Effector CD8-positive, alpha-beta T cell (primary cell): Measurements from ENCODE around the gene CSMD2.

ENCODE experiments used
- DNase-seq: peaks from one replicate; lab custom pipeline; 2025; lab: John Stamatoyannopoulos, UW

CSMD2 gene

DNA sequence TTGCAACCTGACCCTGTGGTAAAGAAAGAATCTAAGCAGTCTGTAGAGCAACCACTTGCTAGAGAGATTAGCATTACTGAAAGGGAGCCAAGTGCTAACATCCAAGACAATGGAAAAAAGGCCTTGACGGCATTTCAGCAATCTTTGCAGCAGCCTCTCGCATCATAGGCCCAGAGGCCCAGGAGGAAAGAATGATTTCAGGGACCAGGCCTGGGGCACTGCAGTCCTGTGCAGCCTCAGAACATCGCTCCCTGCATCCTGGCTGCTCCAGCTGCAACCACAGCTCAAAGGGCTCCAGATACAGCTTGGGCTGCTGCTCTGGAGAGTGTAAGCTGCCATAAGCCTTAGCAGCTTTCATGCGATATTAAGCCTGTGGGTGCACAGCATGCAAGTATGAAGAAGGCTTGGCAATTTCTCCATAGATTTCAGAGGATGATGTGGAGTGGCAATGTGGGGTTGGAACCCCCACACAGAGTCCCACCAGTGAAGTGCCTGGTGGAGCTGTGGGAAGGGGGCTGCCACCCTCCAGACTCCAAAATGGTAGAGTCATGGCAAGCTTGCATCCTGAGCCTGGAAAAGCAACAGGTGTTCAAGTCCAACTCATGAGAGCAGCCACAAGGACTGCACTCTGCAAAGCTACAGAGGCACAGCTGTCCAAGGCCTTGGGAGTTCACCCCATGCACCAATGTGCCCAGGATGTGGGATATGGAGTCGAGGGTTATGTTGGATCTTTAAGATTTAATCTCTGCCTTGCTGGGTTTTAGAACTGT is 411.8 kb downstream of the CSMD2 start:
- no peak for DNase-seq

DNA sequence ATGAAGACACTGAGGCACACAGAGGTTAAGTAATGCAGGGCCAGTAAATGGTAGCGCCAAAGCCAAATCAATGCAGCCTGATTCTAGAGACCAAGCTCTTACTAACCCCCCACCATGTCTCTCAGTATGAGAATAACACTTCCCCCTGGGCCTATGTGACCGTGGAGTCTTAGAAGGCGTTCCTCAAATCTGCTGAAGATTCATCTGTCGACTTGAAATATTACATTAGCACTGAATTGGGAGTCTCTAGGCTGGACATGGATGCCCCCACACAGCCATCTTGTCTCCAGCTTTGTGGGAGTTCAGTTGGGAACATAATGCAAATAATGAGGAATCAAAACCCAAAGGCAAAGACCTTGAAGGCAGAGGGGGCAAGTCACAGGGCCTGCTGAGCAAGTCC is 419.1 kb downstream of the CSMD2 start:
- DNase-seq: no peak

DNA sequence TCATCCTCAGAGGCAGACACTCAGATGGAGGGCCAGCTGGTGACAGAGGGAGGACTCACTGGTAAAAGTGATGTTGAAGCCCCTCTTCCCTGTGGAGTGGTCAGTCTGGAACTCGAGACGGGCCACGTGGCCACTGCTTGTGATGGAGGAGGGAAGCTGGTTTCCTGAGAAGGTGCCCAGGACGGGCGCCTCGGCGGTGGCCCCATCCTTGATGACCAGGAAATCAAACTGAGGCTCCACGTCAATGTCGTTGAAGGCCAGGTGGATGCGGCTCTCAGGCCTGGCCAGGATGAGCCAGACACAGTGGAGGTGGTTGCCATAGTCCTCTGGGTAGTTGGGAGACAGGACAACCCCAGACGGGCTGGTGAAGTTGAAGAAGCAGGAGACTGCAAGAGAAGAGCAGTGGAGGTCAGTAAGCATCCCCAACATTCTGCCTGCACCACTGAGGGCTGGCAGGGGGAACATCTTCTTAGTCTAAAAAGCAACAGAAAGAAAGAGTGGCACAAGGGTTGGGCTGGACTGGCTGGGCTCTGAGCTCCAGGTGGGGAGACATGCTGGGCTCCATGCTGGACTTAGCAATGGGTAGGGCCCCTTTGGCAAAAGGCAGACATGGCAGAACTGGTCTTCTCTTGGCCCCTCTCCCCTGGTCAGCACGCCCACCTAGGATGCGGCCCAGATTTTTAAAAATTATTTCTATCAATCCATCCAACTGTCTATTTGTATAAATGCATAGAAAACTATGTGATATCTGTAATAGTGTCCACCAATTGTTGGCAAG is 421.6 kb downstream of the CSMD2 start:
- DNase-seq: no peak

DNA sequence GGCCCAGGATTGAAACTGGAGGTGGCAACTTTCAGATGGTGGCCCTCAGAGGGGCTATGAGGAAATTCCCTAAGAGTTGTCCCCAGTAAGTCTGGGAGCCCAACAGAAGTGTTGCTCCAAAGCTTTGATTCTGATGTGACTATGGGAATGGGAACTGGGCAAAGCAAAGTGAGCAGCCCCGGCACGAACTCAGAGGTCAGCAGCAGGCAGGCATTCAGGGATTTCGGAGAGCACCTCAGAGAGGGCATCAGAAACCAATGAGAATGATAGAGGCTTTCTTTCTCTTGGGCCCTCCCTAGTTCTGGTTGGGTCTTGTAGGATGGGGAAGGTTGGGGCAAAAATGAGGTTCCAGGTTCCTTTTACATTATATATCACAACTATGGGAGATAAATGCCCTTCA is 422.4 kb downstream of the CSMD2 start:
- DNase-seq: no peak

DNA sequence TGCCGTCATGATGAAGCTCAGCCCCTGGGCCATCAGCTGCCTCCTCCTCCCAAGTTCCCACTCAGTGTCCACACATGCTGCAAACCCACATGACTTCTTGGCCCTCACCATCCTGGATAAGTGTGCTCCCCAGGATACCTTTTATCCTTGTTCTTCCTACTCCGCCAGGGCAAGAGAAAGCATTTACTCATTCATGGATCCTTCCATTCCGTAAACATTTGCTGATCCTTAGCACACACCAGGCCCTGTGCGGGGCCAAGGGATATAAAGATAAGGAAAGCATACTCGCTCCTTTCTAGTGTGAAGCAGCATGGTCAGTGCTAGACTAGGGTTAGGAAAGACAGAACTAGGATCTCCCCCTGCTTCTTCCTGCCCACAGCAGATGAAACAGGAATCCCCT is 423.3 kb downstream of the CSMD2 start:
- DNase-seq: no peak

DNA sequence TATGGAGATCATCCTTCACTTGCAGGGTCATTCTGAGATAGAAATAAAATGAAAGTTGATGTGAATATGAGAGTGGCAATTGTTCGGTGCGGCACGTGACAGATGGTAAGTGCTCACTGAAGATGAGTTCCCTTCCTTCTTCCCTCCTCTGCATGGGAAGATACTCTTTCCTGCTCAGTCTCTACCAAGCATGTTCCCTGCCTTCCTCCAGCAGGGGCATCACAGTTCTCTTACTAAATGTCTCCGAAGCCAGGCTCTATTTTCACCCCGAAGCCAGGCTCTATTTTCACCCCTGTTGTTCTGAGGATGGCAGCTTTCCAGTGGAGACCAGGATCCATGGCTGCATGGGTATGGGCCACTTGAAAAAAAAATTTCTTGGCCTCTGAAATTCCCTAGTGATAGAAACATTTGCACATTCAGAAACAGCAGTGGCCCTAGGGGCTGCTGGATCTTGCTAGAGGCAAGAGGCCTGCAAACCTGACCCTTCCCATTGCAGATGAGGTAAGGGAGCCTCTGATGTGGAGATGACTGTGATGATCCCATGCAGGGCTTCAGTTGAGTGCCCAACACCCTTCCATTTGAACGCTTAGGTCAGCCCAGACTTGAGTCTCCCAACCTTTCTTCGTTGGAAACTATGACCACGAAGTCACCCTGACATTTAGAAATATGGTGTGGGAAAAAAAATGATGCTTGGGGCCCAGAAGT is 424.8 kb downstream of the CSMD2 start:
- DNase-seq: no peak

DNA sequence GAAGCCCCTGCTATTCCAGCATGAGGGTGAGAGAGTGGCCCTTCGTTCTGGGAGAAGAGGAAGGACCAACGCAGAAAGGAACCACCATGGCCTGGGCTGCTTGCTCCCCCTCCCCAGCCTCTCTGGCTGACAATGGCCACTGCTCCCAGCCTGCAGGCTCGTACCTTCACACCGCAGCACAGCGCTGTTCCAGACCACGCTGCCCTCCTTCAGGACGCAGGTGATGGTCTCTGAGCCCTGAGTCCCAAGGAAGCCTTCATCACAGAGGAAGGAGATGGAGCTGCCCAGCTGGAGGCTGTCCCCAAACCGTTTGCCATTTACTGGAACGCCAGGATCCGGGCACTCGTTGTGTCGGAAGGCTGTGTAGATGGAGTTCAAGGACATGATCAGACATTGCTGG is 426.1 kb downstream of the CSMD2 start:
- no peak for DNase-seq

DNA sequence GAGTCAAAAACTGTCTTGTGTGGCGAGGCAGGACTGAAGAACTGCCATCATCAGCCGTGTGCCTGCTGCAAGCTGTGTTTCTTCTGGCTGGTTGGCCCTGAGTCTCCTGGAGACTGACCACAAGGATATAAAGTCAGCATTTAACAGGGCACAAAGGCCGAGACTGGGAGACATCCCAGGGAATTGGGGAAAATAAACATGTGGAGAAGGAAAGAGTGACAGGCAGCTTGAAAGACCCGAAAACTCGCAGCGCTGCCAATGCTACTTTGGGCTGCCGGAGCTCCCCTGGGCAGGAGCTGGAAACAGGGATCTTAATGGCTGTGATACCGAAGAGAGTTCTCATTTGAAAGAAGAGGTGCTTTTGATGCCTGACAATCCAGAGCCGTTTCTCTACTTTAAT is 426.5 kb downstream of the CSMD2 start:
- no peak for DNase-seq

DNA sequence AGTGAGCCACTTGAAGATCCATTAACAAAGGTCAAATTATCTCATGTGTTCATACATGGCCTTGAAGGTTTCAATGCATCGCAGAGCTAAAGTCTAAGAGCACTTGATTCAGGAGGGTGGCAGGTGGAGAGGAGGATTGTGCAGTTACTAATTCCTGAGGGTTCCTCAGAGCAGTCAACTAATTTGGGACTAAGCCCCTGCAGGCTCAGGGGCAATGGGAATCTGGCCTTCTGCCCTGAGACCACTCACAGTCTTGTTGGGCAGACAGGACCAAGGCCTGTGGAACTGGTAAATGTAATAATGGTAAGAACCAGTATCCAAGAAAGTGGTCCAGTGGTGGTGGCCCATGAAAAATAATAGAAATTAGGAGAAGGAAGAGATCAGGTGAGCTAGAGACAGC is 428.5 kb downstream of the CSMD2 start:
- DNase-seq: no peak

DNA sequence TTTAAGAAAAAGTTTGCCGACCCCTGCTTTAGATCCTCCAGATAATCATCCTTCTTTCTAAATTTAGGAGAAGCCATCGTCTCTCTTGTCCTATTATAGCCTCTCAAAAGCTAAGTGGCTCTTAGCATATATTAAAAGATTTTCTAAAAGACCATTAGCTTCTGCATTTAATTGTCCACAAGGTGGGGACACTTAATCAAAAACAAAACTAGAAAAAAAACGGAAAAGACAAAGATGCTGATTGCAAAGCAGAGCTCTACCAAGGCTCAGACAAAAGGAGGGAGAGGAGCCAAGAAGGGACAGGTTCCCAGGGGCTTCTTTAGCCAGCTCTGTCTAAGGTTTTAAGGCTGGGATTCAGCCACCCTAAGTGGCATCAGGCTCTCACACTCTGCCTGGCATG is 429.4 kb downstream of the CSMD2 start:
- DNase-seq: no peak

DNA sequence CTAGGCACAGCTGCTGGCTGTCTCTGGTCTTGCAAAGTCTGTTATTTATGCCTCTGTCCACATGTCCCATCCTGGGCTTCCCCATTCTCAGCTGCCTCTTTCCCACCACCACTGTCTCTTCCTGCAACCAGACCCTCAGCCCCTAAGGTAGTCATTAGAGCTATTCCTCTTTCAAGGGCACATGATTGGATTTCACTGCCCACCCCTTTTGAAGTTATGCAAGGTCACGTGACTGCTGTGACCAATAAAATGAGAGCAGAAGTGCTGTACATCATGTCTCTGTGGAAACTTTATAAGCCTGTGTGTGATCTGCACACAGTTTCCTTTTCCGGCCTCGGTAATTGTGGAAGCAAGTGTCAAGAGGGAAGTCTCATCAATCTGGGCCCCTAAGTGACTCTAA is 437.7 kb downstream of the CSMD2 start:
- no peak for DNase-seq

DNA sequence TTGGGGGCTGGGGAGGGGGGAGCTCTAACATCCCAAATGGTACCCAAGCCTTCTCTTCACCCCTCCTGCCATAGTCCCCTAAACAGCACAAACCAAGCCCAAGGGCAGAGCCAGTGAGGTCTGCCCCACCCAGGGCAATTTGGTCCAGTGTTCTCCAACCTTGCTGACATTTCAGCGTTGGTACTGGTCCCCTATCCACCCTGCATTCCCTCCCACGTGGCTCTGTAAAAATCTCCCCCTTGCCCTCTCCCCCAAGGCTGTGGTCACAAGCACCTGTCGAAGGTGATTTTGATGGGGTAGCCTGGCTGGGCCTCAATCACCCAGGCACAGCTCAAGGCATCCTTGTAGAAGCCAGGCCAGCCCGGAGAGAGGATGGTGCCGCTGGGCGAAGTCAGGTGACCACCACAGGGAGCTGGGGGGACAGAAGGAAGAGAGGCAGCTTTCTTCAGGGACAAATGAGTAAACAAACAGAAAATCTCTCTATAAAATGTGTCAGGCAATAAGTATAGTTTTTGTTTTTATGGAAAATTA is 438.7 kb downstream of the CSMD2 start:
- no peak for DNase-seq

DNA sequence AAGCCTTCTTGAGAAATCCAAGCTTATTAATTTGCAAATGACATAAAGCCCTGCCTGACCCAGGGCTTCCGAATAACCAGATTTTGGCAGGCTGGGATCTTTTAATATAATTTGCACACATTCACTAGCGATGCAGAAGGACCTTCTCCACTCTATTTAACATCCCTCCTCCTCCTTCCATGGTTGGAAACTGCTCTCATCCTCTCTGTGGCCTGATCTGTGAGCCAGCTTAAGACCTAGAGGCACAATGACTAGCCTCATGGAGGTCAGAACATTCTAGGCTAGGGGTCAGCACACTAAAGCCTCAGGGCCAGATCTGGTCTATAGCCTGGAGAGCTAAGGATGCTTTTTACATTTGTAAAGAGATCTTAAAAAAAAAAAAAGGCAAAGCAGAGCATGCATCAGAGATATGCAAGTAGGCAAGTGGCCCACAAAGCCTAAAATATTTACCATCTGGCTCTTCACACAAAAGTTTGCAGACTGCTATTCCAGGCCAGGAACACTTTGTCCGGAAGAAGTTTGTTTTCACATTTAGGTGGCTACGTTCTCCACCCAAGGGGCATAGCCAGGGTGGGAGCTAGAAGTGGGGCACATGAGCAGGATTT is 439.4 kb downstream of the CSMD2 start:
- DNase-seq: no peak

DNA sequence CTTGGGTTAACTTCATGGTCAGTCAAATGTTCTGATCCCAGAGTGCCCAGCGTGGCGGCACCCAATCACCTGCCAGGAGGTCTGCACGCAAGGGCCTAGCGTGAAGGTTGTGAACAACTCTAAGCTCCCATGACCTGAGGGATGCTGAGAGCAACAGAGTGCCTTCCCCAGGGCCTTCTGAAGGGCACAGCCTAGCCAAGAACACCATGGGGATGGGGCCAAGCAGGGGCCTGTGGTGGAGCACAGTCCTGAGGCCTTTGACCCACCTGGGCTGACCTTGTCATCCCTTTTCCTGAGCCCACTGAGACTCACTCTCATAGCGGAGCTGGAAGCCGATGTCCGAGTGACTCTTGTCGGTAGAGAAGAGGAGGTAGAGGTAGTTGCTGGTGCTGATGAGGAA is 440.0 kb downstream of the CSMD2 start:
- DNase-seq: no peak

DNA sequence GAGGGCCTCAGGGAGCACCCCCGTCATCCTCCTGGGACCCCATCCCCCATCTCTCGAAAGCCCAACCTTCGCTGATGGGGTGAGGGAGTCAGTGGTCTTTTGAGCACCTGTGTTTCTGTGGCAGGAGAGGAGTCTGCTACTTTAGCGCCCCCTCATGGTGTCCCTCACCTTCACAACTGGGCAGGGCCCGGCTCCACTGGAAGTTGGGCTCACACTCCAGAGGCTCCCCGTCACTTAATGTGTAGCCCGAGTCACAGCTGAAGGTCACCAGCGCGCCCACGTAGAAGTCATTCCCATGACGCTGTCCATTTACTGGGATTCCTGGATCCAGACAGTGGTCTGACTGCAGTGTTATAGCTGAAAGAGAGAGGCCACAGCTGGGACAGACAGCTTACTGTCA is 440.7 kb downstream of the CSMD2 start:
- no peak for DNase-seq

DNA sequence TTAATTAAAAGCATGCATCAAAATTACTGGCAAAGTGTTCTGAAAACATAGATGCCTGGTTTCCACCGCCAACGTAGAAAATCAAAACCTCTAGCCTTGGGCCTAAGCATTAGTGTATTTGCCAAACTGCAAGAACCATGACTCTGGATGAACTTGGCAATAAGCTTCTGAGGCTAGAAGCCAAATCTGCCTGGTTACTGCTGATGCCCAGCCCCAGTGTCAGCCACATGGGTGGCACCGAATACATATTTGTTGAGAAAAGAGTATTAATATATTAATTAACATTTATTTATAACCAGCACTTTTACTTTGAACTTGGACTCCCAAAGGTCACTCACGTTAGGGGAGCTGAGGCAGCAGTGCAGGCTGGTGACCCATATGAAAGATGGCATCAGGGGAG is 441.8 kb downstream of the CSMD2 start:
- DNase-seq: no peak

DNA sequence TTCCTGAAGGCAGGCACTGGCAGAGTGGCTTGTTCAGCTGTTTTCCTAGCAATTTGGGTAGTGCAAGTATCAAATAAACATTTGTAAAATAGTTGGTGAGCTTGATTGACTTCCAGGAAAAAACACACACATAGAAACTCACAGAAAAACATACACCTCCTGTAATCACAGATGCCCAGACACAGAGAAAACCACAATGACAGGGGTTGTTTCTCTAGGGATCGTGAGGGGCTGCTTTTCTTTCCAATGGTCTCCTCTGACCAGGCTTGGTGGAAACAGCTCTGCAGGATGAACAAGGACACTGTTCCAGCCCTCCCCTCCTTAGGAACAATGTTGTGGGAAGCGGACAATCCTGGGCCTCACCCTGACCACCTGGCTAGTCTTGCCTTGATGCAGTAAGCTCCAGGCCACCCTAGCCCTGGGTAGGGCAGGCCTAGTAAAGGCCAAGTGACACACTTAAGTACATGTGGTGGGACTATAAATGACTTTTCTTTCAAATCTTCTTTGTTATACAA is 443.7 kb downstream of the CSMD2 start:
- no peak for DNase-seq

DNA sequence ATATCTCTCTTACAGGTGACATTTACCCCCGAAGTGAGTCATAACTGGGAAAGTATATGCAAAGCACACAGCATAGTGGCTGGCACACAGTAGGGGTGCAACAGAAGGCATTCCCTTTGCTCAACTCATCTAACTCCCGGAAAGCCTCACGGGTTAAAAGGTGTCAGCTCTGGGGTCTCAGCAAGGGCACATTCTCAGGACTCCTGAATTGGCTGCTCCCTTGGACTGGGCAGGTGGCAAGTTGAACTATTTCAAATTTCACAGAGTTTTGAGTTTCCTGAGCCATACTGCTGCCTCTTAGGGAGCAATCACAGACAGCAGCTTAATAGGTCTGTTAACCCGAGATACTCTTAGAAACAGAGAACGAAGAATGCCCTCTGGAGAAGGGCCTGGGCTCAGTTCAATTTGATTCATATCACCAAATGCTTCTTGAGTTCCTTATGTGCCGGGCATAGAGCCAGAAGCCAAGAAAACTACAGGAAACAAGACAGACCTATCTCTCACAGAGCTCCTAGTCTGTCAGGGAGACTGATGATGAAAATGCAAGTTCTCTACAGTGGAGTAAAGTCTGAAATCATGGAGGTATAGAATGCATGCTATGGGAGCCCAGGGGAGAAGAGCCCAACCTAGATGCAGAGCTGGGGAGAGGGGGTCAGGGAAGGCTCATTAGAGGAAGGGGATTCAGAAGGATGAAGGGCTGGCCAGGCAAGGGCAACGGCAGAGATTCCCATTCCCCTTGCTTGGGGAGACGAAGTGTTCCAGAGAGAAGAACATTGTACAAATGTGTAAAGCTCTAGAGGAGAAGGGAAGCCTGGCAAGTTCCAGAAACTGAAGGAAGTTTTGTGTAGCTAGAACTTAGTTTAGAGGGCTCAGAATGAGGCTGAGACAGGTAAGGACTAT is 445.0 kb downstream of the CSMD2 start:
- DNase-seq: no peak

DNA sequence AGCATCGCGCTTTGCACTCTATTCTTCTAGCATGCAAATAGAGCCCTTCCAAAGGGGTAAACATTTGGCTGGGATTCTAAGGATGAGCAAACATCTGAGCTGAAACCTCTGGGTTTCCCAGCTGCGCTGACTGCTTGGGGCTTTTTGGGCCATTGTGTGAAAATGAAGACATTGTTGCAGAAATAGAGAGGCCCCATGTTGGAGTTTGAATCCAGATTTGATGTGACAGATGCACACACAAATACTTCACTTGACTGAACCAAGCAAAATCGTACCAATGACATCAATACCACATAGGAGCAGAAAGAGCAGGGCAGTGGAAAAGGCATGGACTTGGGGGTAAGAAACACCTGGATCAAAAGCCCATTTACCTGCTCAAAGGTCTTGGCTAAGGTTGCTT is 445.7 kb downstream of the CSMD2 start:
- DNase-seq: no peak

DNA sequence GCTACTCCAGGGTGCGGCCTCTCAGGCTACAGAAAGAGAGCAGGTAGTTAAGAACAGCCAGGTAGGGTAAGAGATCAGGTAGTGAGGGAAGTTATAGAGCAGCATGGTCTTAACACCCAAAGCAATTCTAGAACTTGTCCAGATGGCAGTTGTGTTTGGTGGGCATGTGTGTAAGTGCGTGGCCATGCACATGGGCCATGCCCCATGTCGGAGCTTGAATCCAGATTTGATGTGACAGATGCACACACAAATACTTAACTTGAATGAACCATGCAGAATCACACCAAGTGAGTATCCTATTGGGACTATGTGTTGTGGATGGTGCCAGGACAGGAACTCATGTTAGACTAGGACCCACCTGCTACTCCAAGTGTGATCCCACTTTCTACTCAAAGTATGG is 446.8 kb downstream of the CSMD2 start:
- DNase-seq: no peak
